GM19395 (cell line): ENCODE data around the gene LYPLAL1.
"Not testable (repeated sequence)": the region's sequence is repeated elsewhere in the genome, so short reads cannot be mapped to it uniquely, and the experiment has no call there.

Experiments
- ATAC-seq: cut with Tn5 transposase; IDR thresholded peaks from one replicate; pipeline ENCODE4 v1.9.1; 2021; ENCODE audit warnings: mild to moderate bottlenecking, moderate library complexity; ENCODE audit not compliant: unreplicated experiment

The LYPLAL1 gene

GRCh38 chr1:219161371-219161770 lies 12.3 kb upstream of the LYPLAL1 start:
- no peak for ATAC-seq

GRCh38 chr1:219163401-219163954 lies 10.2 kb upstream of the LYPLAL1 start:
- no peak for ATAC-seq

GRCh38 chr1:219171192-219171935 lies 2.3 kb upstream of the LYPLAL1 start:
- no peak for ATAC-seq

- ATAC-seq, result no peak
Measured at GRCh38 chr1:219172821-219173220, 857 bp upstream of the LYPLAL1 start.

- peak; percentile 12 for ATAC-seq
Measured at GRCh38 chr1:219173434-219173757, 282 bp upstream of the LYPLAL1 start.

- ATAC-seq, result peak; percentile 31
Measured at GRCh38 chr1:219174460-219175211, 958 bp downstream of the LYPLAL1 start.

- no peak for ATAC-seq
Measured at GRCh38 chr1:219175212-219175564, 1.5 kb downstream of the LYPLAL1 start.

- no peak for ATAC-seq
Measured at GRCh38 chr1:219176168-219176567, 2.5 kb downstream of the LYPLAL1 start.

- peak; percentile 35 for ATAC-seq
Measured at GRCh38 chr1:219177363-219177762, 3.7 kb downstream of the LYPLAL1 start.

- ATAC-seq, result no peak
Measured at GRCh38 chr1:219177940-219178339, 4.3 kb downstream of the LYPLAL1 start.

- ATAC-seq, result no peak
Measured at GRCh38 chr1:219179293-219179692, 5.6 kb downstream of the LYPLAL1 start.

- ATAC-seq, result no peak
Measured at GRCh38 chr1:219184337-219184736, 10.7 kb downstream of the LYPLAL1 start.

- ATAC-seq, result no peak
Measured at GRCh38 chr1:219185486-219186117, 11.9 kb downstream of the LYPLAL1 start.

- peak; percentile 42 for ATAC-seq
Measured at GRCh38 chr1:219188331-219188803, 14.7 kb downstream of the LYPLAL1 start.

- peak; percentile 81 for ATAC-seq
Measured at GRCh38 chr1:219189021-219189824, 15.5 kb downstream of the LYPLAL1 start.

- ATAC-seq, result no peak
Measured at GRCh38 chr1:219189952-219190351, 16.3 kb downstream of the LYPLAL1 start.

- no peak for ATAC-seq
Measured at GRCh38 chr1:219190605-219191004, 16.9 kb downstream of the LYPLAL1 start.

GRCh38 chr1:219195833-219196232 lies 22.2 kb downstream of the LYPLAL1 start:
- ATAC-seq, result not testable (repeated sequence)

- no peak for ATAC-seq
Measured at GRCh38 chr1:219201656-219202055, 28.0 kb downstream of the LYPLAL1 start.

- no peak for ATAC-seq
Measured at GRCh38 chr1:219202567-219202966, 28.9 kb downstream of the LYPLAL1 start.

GRCh38 chr1:219206350-219206749 lies 32.7 kb downstream of the LYPLAL1 start:
- no peak for ATAC-seq
